Measurements from ENCODE around the gene SPEN. TPM values are rescaled to one million over a fixed set of nuclear protein-coding genes. Genes with fewer than 3 reads are reported as not detected.

Gene SPEN
- total RNA-seq, 2 experiments from 2014 or later: 37.0 to 41.9 TPM

DNA sequence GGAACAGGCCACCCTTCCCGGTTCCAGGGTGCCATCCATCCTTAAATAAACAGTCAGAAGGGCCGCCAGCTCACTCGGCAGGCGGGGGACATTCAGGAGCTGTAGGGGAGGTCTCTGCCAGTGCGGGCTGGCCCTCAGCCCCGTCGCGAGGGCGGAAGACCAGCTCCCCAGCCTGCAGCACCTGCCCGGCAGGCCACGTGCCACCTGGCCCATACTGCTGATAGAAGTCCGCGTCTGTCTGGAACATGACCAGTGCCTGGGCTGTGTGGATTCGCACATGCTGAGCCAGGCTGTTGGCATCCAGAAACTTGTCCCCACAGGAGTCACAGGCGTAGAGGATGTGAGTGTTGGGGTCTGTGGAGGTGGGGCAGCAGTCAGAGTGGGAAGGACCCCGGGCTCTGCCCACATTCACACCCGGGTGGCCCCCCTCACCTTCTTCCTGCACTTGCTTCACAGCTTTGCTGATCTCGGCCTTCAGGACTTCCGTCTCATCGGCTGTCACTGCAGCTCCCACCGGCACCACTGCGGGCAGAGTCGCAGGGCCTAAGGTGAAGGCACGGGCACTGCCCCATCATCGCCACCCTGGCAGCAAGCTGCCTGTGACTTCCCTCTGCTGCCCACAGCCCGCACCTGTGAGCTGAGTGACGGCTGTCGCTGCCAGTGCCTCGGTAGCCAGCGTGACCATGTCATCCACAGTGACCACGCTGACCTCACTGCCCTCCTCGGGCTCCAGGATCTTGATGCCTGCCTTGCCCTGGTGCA lies 94.6 kb downstream of the SPEN start:
- Mint-ChIP-seq H3K4me1 (ENCODE audit: low read depth) (peaks cover 12% of the 10 kb centered on the region), H3K4me3 (no peak overlapping the region), H3K27me3 (no peaks in the 10 kb centered on the region), H3K27ac (no peak overlapping the region), H3K9me3 (no peaks in the 10 kb centered on the region), H3K36me3 (peaks cover 44% of the 10 kb centered on the region)
- intact Hi-C loops (cut with micrococcal nuclease): no loop called here
- ChIA-PET CTCF (no interaction called here), POLR2A (interaction anchor here (0.9 to 1.4 kb wide), 2 partner anchors 26 to 31 kb away, joined by 3 read pairs; no protein-coding TSS in a partner anchor)
- no peak for DNase-seq

DNA sequence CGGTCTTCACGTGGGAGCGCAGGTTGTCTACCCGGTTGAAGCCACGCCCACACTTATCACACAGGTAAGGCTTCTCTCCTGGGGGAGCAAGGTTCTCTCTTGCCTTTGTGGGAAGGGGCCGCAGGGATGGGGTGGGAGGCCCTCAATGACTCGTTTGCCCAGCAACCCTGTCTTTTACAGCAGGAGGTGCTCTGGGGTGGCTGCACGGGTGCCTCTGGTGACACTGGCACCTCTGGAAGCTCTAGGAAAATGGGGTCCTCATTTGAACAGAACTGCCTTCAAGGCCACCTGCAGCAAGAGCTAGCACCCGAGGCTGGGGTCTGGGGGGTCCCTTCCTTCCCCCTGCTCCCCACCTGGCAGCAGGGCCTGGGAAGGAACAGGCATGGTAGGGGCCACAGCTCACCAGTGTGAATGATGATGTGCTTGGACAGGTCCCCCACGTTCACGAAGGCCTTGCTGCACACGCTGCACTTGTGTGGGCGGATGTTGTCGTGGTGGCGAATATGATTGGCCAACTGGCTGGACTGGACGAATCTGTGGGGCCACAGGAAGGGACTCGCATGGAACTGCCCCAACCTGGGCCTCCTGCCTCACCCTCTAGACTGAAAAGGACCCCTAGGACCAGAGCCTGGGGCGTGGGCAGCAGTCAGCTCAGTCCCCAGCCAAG lies 95.3 kb downstream of the SPEN start:
- H3K36me3 Mint-ChIP-seq: peaks cover 42% of the 10 kb centered on the region
- no peaks in the 10 kb centered on the region for H3K9me3 Mint-ChIP-seq
- H3K27me3 Mint-ChIP-seq: no peaks in the 10 kb centered on the region
- intact Hi-C loops (cut with micrococcal nuclease): no loop called here
- no peak for DNase-seq
- ChIA-PET POLR2A (interaction anchor here (1.4 kb wide), 1 partner anchor 26 kb away, joined by 3 read pairs; no protein-coding TSS in a partner anchor), CTCF (no interaction called here)
- peaks cover 13% of the 10 kb centered on the region for H3K4me1 Mint-ChIP-seq (ENCODE audit: low read depth)
- no peak overlapping the region for H3K4me3 Mint-ChIP-seq
- H3K27ac Mint-ChIP-seq: no peak overlapping the region

DNA sequence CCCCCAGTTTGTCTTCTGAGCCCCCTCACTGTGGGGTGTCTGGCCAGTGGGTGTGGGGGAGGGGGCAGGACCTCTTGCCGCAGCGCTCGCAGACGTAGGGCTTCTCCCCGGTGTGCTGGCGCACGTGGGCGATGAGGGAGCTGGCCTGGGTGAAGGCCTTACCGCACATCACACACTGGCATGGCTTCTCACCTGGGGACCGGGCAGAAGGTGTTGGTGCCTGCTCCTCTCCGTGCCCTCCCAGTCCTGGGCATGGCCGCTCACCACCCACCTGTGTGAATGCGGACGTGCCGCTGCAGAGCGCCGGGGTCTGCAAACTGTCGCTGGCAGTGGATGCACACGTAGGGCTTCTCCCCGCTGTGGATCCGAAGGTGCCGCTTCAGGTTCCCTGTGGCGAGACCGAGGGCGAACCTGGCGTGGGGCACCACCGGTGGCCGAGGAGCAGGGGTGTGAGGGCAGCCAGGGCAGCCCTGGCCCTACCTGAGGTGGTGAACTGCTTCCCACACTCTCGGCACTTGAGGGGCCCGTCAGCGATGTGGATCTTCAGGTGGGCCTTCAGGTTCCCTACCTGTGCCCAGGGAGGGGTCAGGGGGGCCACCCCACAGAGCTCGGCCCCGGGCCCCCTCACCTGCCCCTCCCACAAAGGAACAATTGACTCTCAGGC lies 96.0 kb downstream of the SPEN start:
- CTCF ChIA-PET: no interaction called here
- peaks cover 47% of the 10 kb centered on the region for H3K36me3 Mint-ChIP-seq

DNA sequence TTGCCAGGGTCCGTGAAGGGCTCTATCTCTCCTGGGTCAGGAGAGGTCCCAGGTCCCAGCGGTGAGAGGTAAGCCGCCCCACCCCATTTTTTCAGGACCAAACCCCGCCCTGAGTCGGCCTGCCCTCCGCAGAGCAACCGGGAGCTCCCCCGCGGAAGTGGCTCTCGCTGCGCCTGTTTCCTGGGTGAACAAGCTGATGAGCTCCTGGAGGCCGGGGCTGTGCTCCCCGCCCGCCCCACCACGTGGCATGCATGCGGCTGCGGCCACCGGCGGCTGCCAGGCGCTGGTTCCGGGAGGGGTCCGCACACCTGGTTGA lies 96.4 kb downstream of the SPEN start:
- no peak for DNase-seq
- H3K9me3 Mint-ChIP-seq: no peaks in the 10 kb centered on the region
- peaks cover 48% of the 10 kb centered on the region for H3K36me3 Mint-ChIP-seq
- H3K27ac Mint-ChIP-seq: no peak overlapping the region
- no peak overlapping the region for H3K4me3 Mint-ChIP-seq
- intact Hi-C loops (cut with micrococcal nuclease): no loop called here
- CTCF ChIA-PET: no interaction called here
- peaks cover 24% of the 10 kb centered on the region for H3K4me1 Mint-ChIP-seq (ENCODE audit: low read depth)
- H3K27me3 Mint-ChIP-seq: no peaks in the 10 kb centered on the region
- POLR2A ChIA-PET: no interaction called here

More for the DNA sequence above, 96.0 kb downstream of the SPEN start:
- POLR2A ChIA-PET: interaction anchor here (1.4 kb wide), 1 partner anchor 25 kb away, joined by 3 read pairs; no protein-coding TSS in a partner anchor
- no peak overlapping the region for H3K27ac Mint-ChIP-seq
- no peak for DNase-seq
- H3K4me3 Mint-ChIP-seq: no peak overlapping the region
- peaks cover 19% of the 10 kb centered on the region for H3K4me1 Mint-ChIP-seq (ENCODE audit: low read depth)
- intact Hi-C loops (cut with micrococcal nuclease): no loop called here
- no peaks in the 10 kb centered on the region for H3K9me3 Mint-ChIP-seq
- no peaks in the 10 kb centered on the region for H3K27me3 Mint-ChIP-seq

DNA sequence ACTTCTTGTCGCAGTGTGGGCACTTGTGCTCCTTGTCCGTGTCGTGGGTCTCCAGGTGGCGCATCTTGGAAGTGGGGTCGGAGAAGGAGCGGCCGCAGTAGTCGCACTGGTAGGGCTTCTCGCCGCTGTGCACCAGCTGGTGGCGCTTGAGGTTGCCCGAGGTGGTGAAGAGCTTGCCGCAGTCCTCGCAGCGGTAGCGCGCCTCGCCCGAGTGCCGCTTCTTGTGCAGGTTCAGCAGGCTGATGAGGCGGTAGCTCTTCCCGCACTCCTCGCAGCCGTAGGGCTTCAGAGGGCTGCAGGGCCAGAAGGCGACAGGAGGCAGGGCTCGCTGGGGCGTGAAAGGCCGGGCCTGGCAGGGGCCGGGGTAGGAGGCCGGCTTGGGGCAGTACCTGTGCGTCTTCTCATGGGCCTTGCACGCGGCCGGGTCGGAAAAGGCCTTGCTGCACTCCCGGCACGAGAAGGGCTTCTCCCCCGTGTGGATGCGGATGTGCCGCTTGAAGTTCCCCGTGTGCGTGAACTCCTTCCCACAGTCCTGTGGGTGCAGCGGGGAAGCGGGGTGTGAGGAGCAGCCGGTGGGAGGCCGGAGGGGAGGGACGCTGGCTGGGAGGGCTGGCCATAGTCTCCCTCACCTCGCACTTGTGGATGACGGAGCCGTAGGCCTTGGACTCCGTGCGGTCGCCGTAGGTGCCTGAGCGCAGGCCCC lies 97.0 kb downstream of the SPEN start:
- Mint-ChIP-seq H3K4me3 (no peak overlapping the region), H3K27ac (no peak overlapping the region), H3K27me3 (no peaks in the 10 kb centered on the region), H3K9me3 (no peaks in the 10 kb centered on the region), H3K4me1 (ENCODE audit: low read depth) (peaks cover 26% of the 10 kb centered on the region), H3K36me3 (peaks cover 44% of the 10 kb centered on the region)
- no peak for DNase-seq
- CTCF ChIA-PET: no interaction called here
- intact Hi-C loops (cut with micrococcal nuclease): no loop called here
- POLR2A ChIA-PET: interaction anchor here (1.2 kb wide), 1 partner anchor 24 kb away, joined by 4 read pairs; no protein-coding TSS in a partner anchor

DNA sequence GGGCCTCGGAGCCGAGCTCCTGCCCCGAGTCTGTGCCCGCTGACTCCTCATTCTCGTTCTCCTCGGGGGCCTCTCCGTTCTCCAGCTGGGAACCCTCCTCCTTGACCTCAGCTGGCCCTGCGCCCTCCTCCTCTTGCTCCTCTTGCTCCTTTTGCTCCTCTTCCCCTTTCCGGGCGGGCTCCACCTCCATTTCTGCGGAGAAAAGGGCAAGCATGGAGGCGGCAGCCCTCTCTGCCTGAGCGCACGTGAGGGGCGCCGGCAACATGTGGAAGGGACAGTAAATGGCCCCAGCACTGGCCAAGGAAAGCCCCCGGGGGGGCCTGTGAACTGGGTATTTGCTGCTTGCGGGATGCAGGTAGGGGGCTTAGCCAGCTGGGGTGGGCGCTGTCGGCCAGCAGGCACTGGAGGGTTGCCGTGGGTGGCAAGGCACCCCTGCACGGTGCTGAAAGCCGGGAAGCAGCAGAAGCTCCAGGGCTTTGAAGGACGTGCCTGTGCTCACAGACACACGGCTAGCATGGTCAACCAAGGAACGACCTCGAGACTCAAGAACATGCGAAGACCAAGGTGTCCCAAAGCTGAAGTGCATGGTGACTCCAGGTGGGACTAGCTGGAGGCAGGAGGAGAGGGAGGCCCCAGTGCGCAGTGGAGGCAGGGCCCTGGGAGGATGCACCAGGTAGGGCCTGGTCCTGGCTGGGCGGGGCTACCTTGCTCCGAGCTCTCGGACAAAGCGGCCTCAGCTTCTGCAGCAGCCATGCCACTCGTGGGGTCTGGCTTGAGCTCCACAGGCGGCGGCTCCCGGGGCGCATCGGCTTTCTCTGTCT lies 97.7 kb downstream of the SPEN start:
- H3K4me1 Mint-ChIP-seq (ENCODE audit: low read depth): peaks cover 33% of the 10 kb centered on the region
- H3K4me3 Mint-ChIP-seq: no peak overlapping the region
- ChIA-PET CTCF (interaction anchor here (1.3 kb wide), 1 partner anchor 50 kb away, joined by 3 read pairs; no protein-coding TSS in a partner anchor), POLR2A (interaction anchor here (1.2 kb wide), 1 partner anchor 25 kb away, joined by 4 read pairs; no protein-coding TSS in a partner anchor)
- no peaks in the 10 kb centered on the region for H3K27me3 Mint-ChIP-seq
- intact Hi-C loops (cut with micrococcal nuclease): no loop called here
- DNase-seq: no peak
- no peak overlapping the region for H3K27ac Mint-ChIP-seq
- H3K36me3 Mint-ChIP-seq: peaks cover 38% of the 10 kb centered on the region
- no peaks in the 10 kb centered on the region for H3K9me3 Mint-ChIP-seq

DNA sequence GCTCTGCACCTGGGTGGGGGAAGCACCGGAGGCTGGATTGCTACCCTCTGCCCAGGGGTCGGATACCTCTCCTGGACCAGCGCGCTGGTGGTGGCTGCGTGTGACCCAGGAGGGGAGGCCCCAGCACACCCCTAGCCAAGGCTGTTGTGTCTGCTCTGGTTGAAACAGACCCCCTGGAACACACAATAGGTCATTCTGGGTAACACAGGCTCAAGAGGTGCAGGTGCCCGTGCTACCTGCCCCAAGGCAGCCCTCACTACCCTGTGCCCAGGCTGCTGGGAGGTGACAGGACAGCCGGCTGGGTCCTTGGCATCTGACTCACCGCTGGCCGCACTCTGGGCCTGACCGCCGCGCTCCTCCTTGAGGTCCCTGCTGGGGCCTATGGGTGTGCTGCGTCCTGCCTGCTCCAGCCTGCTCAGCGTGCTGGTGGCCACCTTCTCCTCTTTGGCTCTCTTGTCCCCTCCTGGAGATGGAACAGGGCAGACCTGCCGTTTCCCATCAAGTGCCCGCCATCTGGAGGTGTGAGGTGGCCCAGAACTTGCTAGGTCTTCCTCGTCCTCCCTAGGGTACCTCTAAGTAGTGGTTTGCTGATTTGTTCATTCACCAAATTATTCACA lies 98.4 kb downstream of the SPEN start:
- Mint-ChIP-seq H3K4me3 (no peak overlapping the region), H3K9me3 (no peaks in the 10 kb centered on the region), H3K4me1 (ENCODE audit: low read depth) (peaks cover 40% of the 10 kb centered on the region), H3K27me3 (no peaks in the 10 kb centered on the region), H3K36me3 (peaks cover 38% of the 10 kb centered on the region), H3K27ac (peak overlapping the region; percentile 49)
- CTCF ChIA-PET: interaction anchor here (1.3 kb wide), 1 partner anchor 49 kb away, joined by 3 read pairs; no protein-coding TSS in a partner anchor
- intact Hi-C loops (cut with micrococcal nuclease): no loop called here
- no peak for DNase-seq
- POLR2A ChIA-PET: no interaction called here

DNA sequence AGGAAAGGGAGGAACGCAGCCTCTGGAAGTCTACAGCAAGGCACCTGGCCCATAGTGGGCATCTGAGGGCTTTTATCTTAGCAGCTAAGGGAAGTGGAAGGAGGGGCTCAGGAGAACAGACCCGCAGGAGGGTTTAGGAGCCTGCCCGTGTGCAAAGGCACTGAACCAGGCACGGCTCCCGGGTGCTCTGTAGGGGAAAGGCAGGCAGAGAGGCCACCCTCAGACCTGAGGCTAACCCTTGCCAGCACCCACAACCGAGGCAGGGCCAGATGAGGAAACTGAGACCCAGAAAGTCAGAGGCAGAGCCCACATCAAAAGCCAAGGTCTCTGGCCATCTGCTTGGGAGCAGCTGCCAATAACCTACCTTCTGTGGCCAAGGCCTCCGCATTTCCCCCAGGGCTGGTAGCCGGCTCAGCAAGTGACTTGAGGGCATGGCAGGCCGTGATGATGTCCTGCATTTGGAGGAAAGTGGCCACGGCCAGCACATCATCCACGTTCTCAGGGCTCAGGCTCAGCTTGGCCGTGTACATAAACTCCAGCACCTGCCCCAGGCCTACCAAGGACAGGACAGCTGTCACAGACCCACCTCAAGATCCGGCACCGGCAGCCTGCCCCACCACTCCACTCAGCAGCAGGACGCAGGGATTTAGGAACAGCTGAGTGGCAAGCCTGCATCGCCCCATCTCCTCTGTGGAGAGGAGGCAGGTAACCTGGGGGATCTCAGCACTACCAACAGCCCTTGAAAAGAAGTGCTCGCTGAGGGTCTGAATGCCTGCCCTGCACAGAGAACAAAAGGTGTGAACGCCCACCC lies 99.3 kb downstream of the SPEN start:
- Mint-ChIP-seq H3K4me3 (no peak overlapping the region), H3K4me1 (ENCODE audit: low read depth) (peaks cover 49% of the 10 kb centered on the region), H3K27ac (peak overlapping the region; percentile 49)

DNA sequence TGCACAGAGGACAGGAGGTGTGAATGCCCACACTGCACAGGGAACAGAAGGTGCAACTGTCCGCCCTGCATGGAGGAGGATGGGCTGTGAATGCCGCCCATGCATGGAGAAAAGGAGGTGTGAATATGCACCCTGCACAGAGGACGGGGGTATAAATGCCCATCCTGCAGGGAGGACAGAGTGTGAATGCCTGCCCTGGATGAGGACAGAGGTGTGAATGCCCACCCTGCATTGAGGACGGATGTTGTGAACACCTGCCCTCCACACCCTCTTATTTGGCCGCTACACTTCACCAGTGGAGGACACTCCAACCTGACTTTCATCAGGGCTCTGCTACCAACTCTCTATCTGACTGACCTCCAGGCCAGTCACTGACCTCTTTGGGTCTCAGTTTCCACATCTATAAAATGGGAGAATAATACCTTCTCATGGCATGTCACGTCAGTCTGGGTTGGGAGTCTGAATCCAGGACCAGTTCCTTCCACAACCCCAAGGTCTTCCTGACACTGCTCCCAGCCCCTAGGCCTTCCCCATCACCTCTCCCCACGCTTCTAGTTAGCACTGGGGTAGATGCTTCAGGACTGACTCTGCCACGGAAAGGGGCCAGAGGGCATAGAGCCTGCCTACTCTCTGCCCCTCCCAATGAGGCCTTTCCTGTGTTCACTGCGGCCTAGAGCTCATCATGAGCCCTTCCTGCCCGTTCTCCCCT lies 100.0 kb downstream of the SPEN start:
- H3K4me3 Mint-ChIP-seq: peak overlapping the region; percentile 54
- peaks cover 56% of the 10 kb centered on the region for H3K4me1 Mint-ChIP-seq (ENCODE audit: low read depth)
- CTCF ChIA-PET: interaction anchor here (0.8 to 3.3 kb wide), 3 partner anchors 18 to 98 kb away, joined by 3 to 16 read pairs (median 3); no protein-coding TSS in a partner anchor
- POLR2A ChIA-PET: interaction anchor here (0.8 to 6.7 kb wide), 4 partner anchors 12 to 100 kb away, joined by 3 to 95 read pairs (median 34); partner anchors contain the start of genes SPEN and ZBTB17
- H3K27ac Mint-ChIP-seq: peak overlapping the region; percentile 93
- H3K27me3 Mint-ChIP-seq: no peaks in the 10 kb centered on the region
- no peaks in the 10 kb centered on the region for H3K9me3 Mint-ChIP-seq
- H3K36me3 Mint-ChIP-seq: peaks cover 36% of the 10 kb centered on the region
- intact Hi-C loops (cut with micrococcal nuclease): no loop called here
- DNase-seq: no peak

More for the DNA sequence above, 99.3 kb downstream of the SPEN start:
- peaks cover 38% of the 10 kb centered on the region for H3K36me3 Mint-ChIP-seq
- no peaks in the 10 kb centered on the region for H3K9me3 Mint-ChIP-seq
- no peaks in the 10 kb centered on the region for H3K27me3 Mint-ChIP-seq
- POLR2A ChIA-PET: no interaction called here
- no peak for DNase-seq
- CTCF ChIA-PET: interaction anchor here (1.3 kb wide), 1 partner anchor 48 kb away, joined by 3 read pairs; no protein-coding TSS in a partner anchor
- intact Hi-C loops (cut with micrococcal nuclease): no loop called here
